Measurements from ENCODE around the gene TSPAN15.

GRCh38 chr10:69407621-69408301 is 43.5 kb upstream of the TSPAN15 start:
- TF ChIP-seq CTCF (IDR thresholded peaks at IDR 0.05) (no peak), POLR2A (IDR thresholded peaks at IDR 0.05) (no peak)
